Panc1 (cell line): ENCODE results near the gene VPS45. TPM values are rescaled to one million over a fixed set of nuclear protein-coding genes. Genes with fewer than 3 reads are reported as not detected.
"Not testable (repeated sequence)": the region's sequence is repeated elsewhere in the genome, so short reads cannot be mapped to it uniquely, and the experiment has no call there.

Experiments
- ATAC-seq: fragments of 200-7000 bp; cut with Tn5 transposase; 2 replicates; pipeline ENCODE4 v1.9.1; 2020; ENCODE audit warnings: mild to moderate bottlenecking, moderate library complexity
- BruUV-seq: library from RNA; stranded (reverse); fragments of 400-500 nt; replicated peaks from 2 replicates; lab custom pipeline; 2021; lab: Mats Ljungman, UMichigan
- CTCF ChIA-PET: fragments of 300-600 bp; sonication (Branson Sonifier 250); formaldehyde crosslinking; loops from one replicate; lab custom pipeline; 2022; ENCODE audit warnings: antibody characterized with exemption; lab: Charles Lee
- POLR2A ChIA-PET: fragments of 300-600 bp; sonication (Branson Sonifier 250); formaldehyde crosslinking; loops from one replicate; lab custom pipeline; 2022; ENCODE audit warnings: antibody characterized with exemption; lab: Charles Lee
- DNase-seq: peaks from one replicate; pipeline ENCODE4 v3.0.0-alpha.2; 2010; ENCODE audit warnings: low read depth, low spot score
- H3K27ac ChIP-seq: 2 replicates; pipeline ENCODE4 v1.5.1; 2011; ENCODE audit warnings: mild to moderate bottlenecking, low read length, inconsistent platforms
- H3K27me3 ChIP-seq: fragments of 200-500 bp; sonication (Bioruptor generic); 2 replicates; pipeline ENCODE4 v1.6.0; 2014; ENCODE audit warnings: low read length, inconsistent platforms; ENCODE audit not compliant: control insufficient read depth, insufficient read depth
- H3K36me3 ChIP-seq: fragments of 200-500 bp; sonication (Bioruptor generic); 2 replicates; pipeline ENCODE4 v1.5.1; 2014; ENCODE audit warnings: inconsistent platforms, mild to moderate bottlenecking, low read length, moderate library complexity; ENCODE audit not compliant: control insufficient read depth, insufficient read depth
- H3K4me1 ChIP-seq: 2 replicates; pipeline ENCODE4 v1.5.1; 2011; ENCODE audit warnings: inconsistent platforms, mild to moderate bottlenecking, low read length, moderate library complexity; ENCODE audit not compliant: control insufficient read depth, insufficient read depth
- H3K4me3 ChIP-seq, 2 experiments: 2 replicates each; pipeline ENCODE4 v1.5.1; 2011 to 2012; ENCODE audit warnings: low read depth in 2 of 2, low read length in 2 of 2, mild to moderate bottlenecking in 2 of 2, inconsistent platforms in 1 of 2, moderate library complexity in 1 of 2
- H3K9me3 ChIP-seq: fragments of 200-500 bp; sonication (Bioruptor generic); 2 replicates; pipeline ENCODE4 v1.5.1; 2014; ENCODE audit warnings: low read depth, mild to moderate bottlenecking, inconsistent platforms, low read length, moderate library complexity; ENCODE audit not compliant: control insufficient read depth, insufficient read depth
- POLR2AphosphoS5 ChIP-seq: IDR thresholded peaks from 2 replicates; pipeline ENCODE4 v1.6.1; 2012; ENCODE audit warnings: mild to moderate bottlenecking, low read depth, low read length, moderate library complexity
- SIN3A ChIP-seq: IDR thresholded peaks from 2 replicates; pipeline ENCODE4 v1.6.1; 2012; ENCODE audit warnings: low read depth, mild to moderate bottlenecking, low read length, moderate library complexity, borderline replicate concordance; ENCODE audit not compliant: insufficient read depth
- TCF7L2 ChIP-seq: IDR thresholded peaks from 2 replicates; pipeline ENCODE4 v1.6.1; 2011; ENCODE audit warnings: mild to moderate bottlenecking, low read depth, low read length, inconsistent platforms
- in situ Hi-C: cut with HindIII; loops from 2 replicates; pipeline ENCODE4 v1.10.0; 2016; ENCODE audit warnings: low sequenced_read_pairs, low pct_unique_long_range_greater_than_20kb
- intact Hi-C: fragments of 100-400 bp; cut with micrococcal nuclease; formaldehyde crosslinking; loops from one replicate; pipeline ENCODE4 v1.10.0; 2022; ENCODE audit not compliant: unreplicated experiment
- total RNA-seq: library from RNA; stranded (reverse); gene quantifications from one replicate; pipeline ENCODE4 v1.2.1, GENCODE V29; 2021; ENCODE audit not compliant: unreplicated experiment
- TF ChIP-seq, protein P1 (sequence below): fragments of 450-650 bp; IDR thresholded peaks from 2 replicates; pipeline ENCODE4 v1.5.1; 2017; ENCODE audit warnings: mild to moderate bottlenecking
- TF ChIP-seq, protein P2 (sequence below), 2 experiments: IDR thresholded peaks; 2 replicates each; pipeline ENCODE4 v1.6.1; 2011 to 2012; ENCODE audit warnings: low read depth in 2 of 2, control low read depth in 1 of 2, low read length in 1 of 2, mild to moderate bottlenecking in 1 of 2, moderate library complexity in 1 of 2; ENCODE audit not compliant: insufficient read depth in 1 of 2

VPS45 gene
- total RNA-seq, 1 experiment from 2014 or later = 24.9 TPM

DNA sequence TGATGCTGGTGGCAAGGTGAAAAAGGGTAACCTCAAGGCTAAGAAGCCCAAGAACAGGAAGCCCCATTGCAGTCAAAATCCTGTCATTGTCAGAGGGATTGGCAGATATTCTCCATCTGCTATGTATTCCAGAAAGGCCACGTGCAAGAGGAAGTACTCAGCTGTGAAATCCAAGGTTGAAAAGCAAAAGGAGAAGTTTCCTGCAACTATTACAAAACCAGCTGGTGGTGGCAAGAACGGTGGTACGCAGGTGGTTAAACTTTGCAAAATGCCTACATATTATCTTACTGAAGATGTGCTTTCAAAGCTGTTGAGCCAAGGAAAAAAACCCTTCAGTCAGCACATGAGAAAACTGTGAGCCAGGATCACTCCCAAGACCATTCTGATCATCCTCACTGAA, 13.7 kb upstream of the VPS45 start:
- intact Hi-C loops (no loop called here), in situ Hi-C loops (no loop called here)
- Histone ChIP-seq H3K9me3 (no peaks in the 10 kb centered on the region), H3K4me3 (no peak overlapping the region), H3K36me3 (no peaks in the 10 kb centered on the region), H3K27me3 (no peaks in the 10 kb centered on the region), H3K27ac (no peak overlapping the region), H3K4me1 (no peaks in the 10 kb centered on the region)
- ATAC-seq = no peak
- ChIA-PET CTCF (interaction anchor here (1.0 kb wide), 1 partner anchor 69 kb away, joined by 3 read pairs; no protein-coding TSS in a partner anchor), POLR2A (no interaction called here)
- no peak for DNase-seq
- BruUV-seq = no TSS peak
- TF ChIP-seq POLR2AphosphoS5 = no peak
- TF ChIP-seq, protein P1, sequence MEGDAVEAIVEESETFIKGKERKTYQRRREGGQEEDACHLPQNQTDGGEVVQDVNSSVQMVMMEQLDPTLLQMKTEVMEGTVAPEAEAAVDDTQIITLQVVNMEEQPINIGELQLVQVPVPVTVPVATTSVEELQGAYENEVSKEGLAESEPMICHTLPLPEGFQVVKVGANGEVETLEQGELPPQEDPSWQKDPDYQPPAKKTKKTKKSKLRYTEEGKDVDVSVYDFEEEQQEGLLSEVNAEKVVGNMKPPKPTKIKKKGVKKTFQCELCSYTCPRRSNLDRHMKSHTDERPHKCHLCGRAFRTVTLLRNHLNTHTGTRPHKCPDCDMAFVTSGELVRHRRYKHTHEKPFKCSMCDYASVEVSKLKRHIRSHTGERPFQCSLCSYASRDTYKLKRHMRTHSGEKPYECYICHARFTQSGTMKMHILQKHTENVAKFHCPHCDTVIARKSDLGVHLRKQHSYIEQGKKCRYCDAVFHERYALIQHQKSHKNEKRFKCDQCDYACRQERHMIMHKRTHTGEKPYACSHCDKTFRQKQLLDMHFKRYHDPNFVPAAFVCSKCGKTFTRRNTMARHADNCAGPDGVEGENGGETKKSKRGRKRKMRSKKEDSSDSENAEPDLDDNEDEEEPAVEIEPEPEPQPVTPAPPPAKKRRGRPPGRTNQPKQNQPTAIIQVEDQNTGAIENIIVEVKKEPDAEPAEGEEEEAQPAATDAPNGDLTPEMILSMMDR = no peak
- TF ChIP-seq, protein P2, sequence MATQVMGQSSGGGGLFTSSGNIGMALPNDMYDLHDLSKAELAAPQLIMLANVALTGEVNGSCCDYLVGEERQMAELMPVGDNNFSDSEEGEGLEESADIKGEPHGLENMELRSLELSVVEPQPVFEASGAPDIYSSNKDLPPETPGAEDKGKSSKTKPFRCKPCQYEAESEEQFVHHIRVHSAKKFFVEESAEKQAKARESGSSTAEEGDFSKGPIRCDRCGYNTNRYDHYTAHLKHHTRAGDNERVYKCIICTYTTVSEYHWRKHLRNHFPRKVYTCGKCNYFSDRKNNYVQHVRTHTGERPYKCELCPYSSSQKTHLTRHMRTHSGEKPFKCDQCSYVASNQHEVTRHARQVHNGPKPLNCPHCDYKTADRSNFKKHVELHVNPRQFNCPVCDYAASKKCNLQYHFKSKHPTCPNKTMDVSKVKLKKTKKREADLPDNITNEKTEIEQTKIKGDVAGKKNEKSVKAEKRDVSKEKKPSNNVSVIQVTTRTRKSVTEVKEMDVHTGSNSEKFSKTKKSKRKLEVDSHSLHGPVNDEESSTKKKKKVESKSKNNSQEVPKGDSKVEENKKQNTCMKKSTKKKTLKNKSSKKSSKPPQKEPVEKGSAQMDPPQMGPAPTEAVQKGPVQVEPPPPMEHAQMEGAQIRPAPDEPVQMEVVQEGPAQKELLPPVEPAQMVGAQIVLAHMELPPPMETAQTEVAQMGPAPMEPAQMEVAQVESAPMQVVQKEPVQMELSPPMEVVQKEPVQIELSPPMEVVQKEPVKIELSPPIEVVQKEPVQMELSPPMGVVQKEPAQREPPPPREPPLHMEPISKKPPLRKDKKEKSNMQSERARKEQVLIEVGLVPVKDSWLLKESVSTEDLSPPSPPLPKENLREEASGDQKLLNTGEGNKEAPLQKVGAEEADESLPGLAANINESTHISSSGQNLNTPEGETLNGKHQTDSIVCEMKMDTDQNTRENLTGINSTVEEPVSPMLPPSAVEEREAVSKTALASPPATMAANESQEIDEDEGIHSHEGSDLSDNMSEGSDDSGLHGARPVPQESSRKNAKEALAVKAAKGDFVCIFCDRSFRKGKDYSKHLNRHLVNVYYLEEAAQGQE (IDR thresholded peaks at IDR 0.05; ENCODE audit: insufficient read depth in 1 of 2, low read depth in 2 of 2, low read length in 1 of 2) = no peak
- no peak for TF ChIP-seq TCF7L2
- TF ChIP-seq SIN3A = no peak

DNA sequence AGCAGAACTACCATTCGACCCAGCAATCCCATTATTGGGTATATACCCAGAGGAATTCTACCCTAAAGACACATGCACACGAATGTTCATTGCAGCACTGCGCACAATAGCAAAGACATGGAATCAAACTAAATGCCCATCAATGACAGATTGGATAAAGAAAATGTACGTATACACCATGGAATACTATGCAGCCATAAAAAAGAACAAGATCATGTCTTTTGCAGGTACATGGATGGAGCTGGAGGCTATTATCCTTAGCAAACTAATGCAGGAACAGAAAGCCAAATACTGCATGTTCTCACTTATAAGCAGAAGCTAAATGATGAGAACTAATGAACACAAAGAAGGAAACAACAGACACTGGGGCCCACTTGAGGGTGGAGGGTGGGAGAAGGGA, 12.1 kb upstream of the VPS45 start:
- H3K4me1 ChIP-seq, POLR2A ChIA-PET, DNase-seq, intact Hi-C loops, H3K36me3 ChIP-seq, H3K4me3 ChIP-seq, H3K27me3 ChIP-seq, in situ Hi-C loops, H3K9me3 ChIP-seq, ATAC-seq, BruUV-seq, H3K27ac ChIP-seq, CTCF ChIA-PET: not testable (repeated sequence)

DNA sequence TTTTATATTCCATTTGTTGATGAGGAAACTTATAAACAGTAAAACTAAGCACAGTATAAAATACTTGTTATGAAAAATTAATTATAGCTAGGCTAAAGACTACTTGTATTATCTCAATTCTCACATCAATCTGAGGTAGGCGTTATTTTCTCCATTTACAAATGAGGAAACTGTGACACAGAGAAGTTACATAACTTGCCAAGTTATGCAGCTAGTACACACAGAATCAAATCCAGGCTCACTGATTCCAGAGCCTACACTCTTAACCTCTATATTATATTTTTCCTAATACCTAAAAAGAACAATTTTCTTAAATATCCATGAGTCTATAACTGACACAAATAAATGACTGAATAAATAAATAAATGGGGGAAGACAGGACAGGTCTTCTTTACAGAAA, 11.2 kb upstream of the VPS45 start:
- POLR2A ChIA-PET = no interaction called here
- H3K9me3 ChIP-seq = no peaks in the 10 kb centered on the region
- intact Hi-C loops (no loop called here), in situ Hi-C loops (no loop called here)
- CTCF ChIA-PET = no interaction called here
- no peak for ATAC-seq
- H3K27me3 ChIP-seq = no peaks in the 10 kb centered on the region
- no TSS peak for BruUV-seq
- peaks cover 2% of the 10 kb centered on the region; the same call in 1 of the 2 replicates for H3K4me1 ChIP-seq
- H3K4me3 ChIP-seq = no peak overlapping the region
- no peak for DNase-seq
- H3K36me3 ChIP-seq = no peaks in the 10 kb centered on the region
- no peak for TF ChIP-seq SIN3A
- no peak for TF ChIP-seq POLR2AphosphoS5
- TF ChIP-seq TCF7L2 = no peak
- TF ChIP-seq, protein P2 (IDR thresholded peaks at IDR 0.05; ENCODE audit: insufficient read depth in 1 of 2, low read depth in 2 of 2, low read length in 1 of 2) = no peak
- TF ChIP-seq, protein P1 = no peak
- H3K27ac ChIP-seq = no peak overlapping the region
